Glomerular endothelial cell (primary cell): ENCODE measurements around the gene RAP1GAP2. TPM values are rescaled to one million over a fixed set of nuclear protein-coding genes. Genes with fewer than 3 reads are reported as not detected.
"Not testable (repeated sequence)": the region's sequence is repeated elsewhere in the genome, so short reads cannot be mapped to it uniquely, and the experiment has no call there.

ENCODE experiments used
- DNase-seq: peaks from one replicate; pipeline ENCODE4 v3.0.0-alpha.2; 2011; ENCODE audit warnings: low read depth, low spot score; ENCODE audit errors: extremely low read depth
- total RNA-seq: library from RNA; depleted of rRNA; stranded (reverse); fragments of >200 nt; gene quantifications from 2 replicates; pipeline ENCODE4 v1.2.3, GENCODE V29; 2015

Gene RAP1GAP2
- total RNA-seq, 1 donor from 2014 or later: 5.1 TPM

- no peak for DNase-seq
These were observed 83.8 kb downstream of the RAP1GAP2 start for GRCh38 chr17:2880050-2880449.

GRCh38 chr17:2881295-2881694, 85.1 kb downstream of the RAP1GAP2 start:
- no peak for DNase-seq

GRCh38 chr17:2883544-2884213, 87.4 kb downstream of the RAP1GAP2 start:
- no peak for DNase-seq

GRCh38 chr17:2885733-2886132, 89.5 kb downstream of the RAP1GAP2 start:
- no peak for DNase-seq

- no peak for DNase-seq
These were observed 92.1 kb downstream of the RAP1GAP2 start for GRCh38 chr17:2888326-2888725.

GRCh38 chr17:2889256-2889655, 93.0 kb downstream of the RAP1GAP2 start:
- DNase-seq: no peak

- not testable (repeated sequence) for DNase-seq
These were observed 94.5 kb downstream of the RAP1GAP2 start for GRCh38 chr17:2890778-2891177.

- DNase-seq: peak; percentile 3
These were observed 96.2 kb downstream of the RAP1GAP2 start for GRCh38 chr17:2892305-2892971.

GRCh38 chr17:2893422-2893914, 97.2 kb downstream of the RAP1GAP2 start:
- DNase-seq: no peak

GRCh38 chr17:2894782-2895181, 98.5 kb downstream of the RAP1GAP2 start:
- DNase-seq: no peak

- DNase-seq: no peak
These were observed 101.4 kb downstream of the RAP1GAP2 start for GRCh38 chr17:2897605-2898004.

GRCh38 chr17:2898255-2898926, 102.2 kb downstream of the RAP1GAP2 start:
- no peak for DNase-seq

- DNase-seq: no peak
These were observed 103.7 kb downstream of the RAP1GAP2 start for GRCh38 chr17:2899906-2900305.

GRCh38 chr17:2900842-2901241, 104.6 kb downstream of the RAP1GAP2 start:
- DNase-seq: no peak

GRCh38 chr17:2901582-2901981, 105.3 kb downstream of the RAP1GAP2 start:
- DNase-seq: no peak

GRCh38 chr17:2902546-2902945, 106.3 kb downstream of the RAP1GAP2 start:
- no peak for DNase-seq

- no peak for DNase-seq
These were observed 107.1 kb downstream of the RAP1GAP2 start for GRCh38 chr17:2903193-2903974.

GRCh38 chr17:2904135-2904534, 107.9 kb downstream of the RAP1GAP2 start:
- DNase-seq: no peak

- DNase-seq: no peak
These were observed 109.0 kb downstream of the RAP1GAP2 start for GRCh38 chr17:2905269-2905668.

- no peak for DNase-seq
These were observed 109.7 kb downstream of the RAP1GAP2 start for GRCh38 chr17:2905696-2906501.
